SK-N-SH treated with all-trans-retinoic acid at 6 μM for 48 hours (cell line): ENCODE results near the gene USP6NL.

ENCODE experiments used
- ATAC-seq: fragments of 200-7000 bp; cut with Tn5 transposase; 3 replicates; pipeline ENCODE4 v1.9.1; 2020; ENCODE audit warnings: mild to moderate bottlenecking, moderate library complexity
- ARNTL ChIP-seq: fragments of 450-650 bp; formaldehyde crosslinking; IDR thresholded peaks from 2 replicates; pipeline ENCODE4 v1.5.0; 2020; ENCODE audit warnings: low read depth, mild to moderate bottlenecking, moderate library complexity, borderline replicate concordance
- BACH2 ChIP-seq: fragments of 250-450 bp; sonication (Bioruptor Pico); IDR thresholded peaks from 2 replicates; pipeline ENCODE4 v1.9.0; 2021; ENCODE audit warnings: mild to moderate bottlenecking, borderline replicate concordance
- CREB5 ChIP-seq: fragments of 250-450 bp; sonication (Bioruptor Pico); IDR thresholded peaks from 2 replicates; pipeline ENCODE4 v1.5.1; 2020; ENCODE audit warnings: low read depth, mild to moderate bottlenecking, moderate library complexity
- CSDC2 ChIP-seq: fragments of 250-450 bp; sonication (Bioruptor Pico); IDR thresholded peaks from 2 replicates; pipeline ENCODE4 v1.5.0; 2020; ENCODE audit warnings: mild to moderate bottlenecking, moderate library complexity
- CSRNP3 ChIP-seq: fragments of 250-450 bp; sonication (Bioruptor Pico); IDR thresholded peaks from 2 replicates; pipeline ENCODE4 v1.5.1; 2021; ENCODE audit warnings: mild to moderate bottlenecking, moderate library complexity
- ESRRG ChIP-seq: fragments of 250-450 bp; sonication (Bioruptor Pico); IDR thresholded peaks from 2 replicates; pipeline ENCODE4 v1.6.1; 2021; ENCODE audit warnings: mild to moderate bottlenecking
- GLIS3 ChIP-seq: fragments of 250-450 bp; sonication (Bioruptor Pico); IDR thresholded peaks from 2 replicates; pipeline ENCODE4 v1.5.0; 2020; ENCODE audit warnings: mild to moderate bottlenecking, moderate library complexity
- ISL1 ChIP-seq: fragments of 250-450 bp; sonication (Bioruptor Pico); IDR thresholded peaks from 2 replicates; pipeline ENCODE4 v2.1.2; 2022; ENCODE audit warnings: mild to moderate bottlenecking, moderate library complexity
- PATZ1 ChIP-seq: fragments of 250-450 bp; sonication (Bioruptor Pico); IDR thresholded peaks from 2 replicates; pipeline ENCODE4 v1.8.0; 2020; ENCODE audit warnings: mild to moderate bottlenecking, moderate library complexity, borderline replicate concordance
- POU6F1 ChIP-seq: fragments of 250-450 bp; sonication (Bioruptor Pico); IDR thresholded peaks from 2 replicates; pipeline ENCODE4 v1.8.0; 2021; ENCODE audit warnings: low read depth, mild to moderate bottlenecking, moderate library complexity, borderline replicate concordance
- PPARA ChIP-seq: fragments of 250-450 bp; sonication (Bioruptor Pico); IDR thresholded peaks from 2 replicates; pipeline ENCODE4 v1.5.0; 2020; ENCODE audit warnings: mild to moderate bottlenecking, borderline replicate concordance
- RARB ChIP-seq: fragments of 250-450 bp; sonication (Bioruptor Pico); IDR thresholded peaks from 2 replicates; pipeline ENCODE4 v1.8.0; 2021; ENCODE audit warnings: mild to moderate bottlenecking, moderate library complexity
- SNAI2 ChIP-seq: fragments of 250-450 bp; sonication (Bioruptor Pico); IDR thresholded peaks from 2 replicates; pipeline ENCODE4 v1.5.0; 2020; ENCODE audit warnings: mild to moderate bottlenecking, moderate library complexity
- TCF4 ChIP-seq: fragments of 250-450 bp; sonication (Bioruptor Pico); IDR thresholded peaks from 2 replicates; pipeline ENCODE4 v1.8.0; 2021; ENCODE audit warnings: mild to moderate bottlenecking, moderate library complexity, borderline replicate concordance
- TOX ChIP-seq: fragments of 250-450 bp; sonication (Bioruptor Pico); IDR thresholded peaks from 2 replicates; pipeline ENCODE4 v1.8.0; 2021; ENCODE audit warnings: mild to moderate bottlenecking, moderate library complexity, borderline replicate concordance
- TSHZ2 ChIP-seq: fragments of 250-450 bp; sonication (Bioruptor Pico); IDR thresholded peaks from 2 replicates; pipeline ENCODE4 v1.5.0; 2020; ENCODE audit warnings: mild to moderate bottlenecking, moderate library complexity
- ZC3H10 ChIP-seq: fragments of 250-450 bp; sonication (Bioruptor Pico); IDR thresholded peaks from 2 replicates; pipeline ENCODE4 v1.5.1; 2021; ENCODE audit warnings: mild to moderate bottlenecking, moderate library complexity
- ZFP3 ChIP-seq: fragments of 250-450 bp; sonication (Bioruptor Pico); IDR thresholded peaks from 2 replicates; pipeline ENCODE4 v1.5.0; 2020; ENCODE audit warnings: mild to moderate bottlenecking, moderate library complexity
- ZNF565 ChIP-seq: fragments of 450-650 bp; formaldehyde crosslinking; conservative IDR thresholded peaks from 2 replicates; pipeline ENCODE4 v1.5.0; 2020; ENCODE audit warnings: low read depth, mild to moderate bottlenecking, moderate library complexity
- ZNF70 ChIP-seq: fragments of 450-650 bp; formaldehyde crosslinking; IDR thresholded peaks from 2 replicates; pipeline ENCODE4 v1.5.0; 2020; ENCODE audit warnings: mild to moderate bottlenecking, moderate library complexity
- ZNF8 ChIP-seq: fragments of 450-650 bp; formaldehyde crosslinking; IDR thresholded peaks from 2 replicates; pipeline ENCODE4 v1.5.0; 2020; ENCODE audit warnings: mild to moderate bottlenecking, moderate library complexity

Gene USP6NL

GRCh38 chr10:11602358-11602757 is 9.1 kb downstream of the USP6NL start:
- no peak for ATAC-seq
- TF ChIP-seq TSHZ2 (CRISPR knock-in tag) (no peak), ZNF70 (CRISPR knock-in tag) (no peak), SNAI2 (no peak)

GRCh38 chr10:11601670-11602069 is 9.8 kb downstream of the USP6NL start:
- TF ChIP-seq GLIS3 (CRISPR knock-in tag) = no peak
- TF ChIP-seq CSRNP3 = no peak
- no peak for TF ChIP-seq TOX (CRISPR knock-in tag)
- no peak for TF ChIP-seq POU6F1
- TF ChIP-seq BACH2 (CRISPR knock-in tag) = no peak
- no peak for TF ChIP-seq ZFP3 (CRISPR knock-in tag)
- TF ChIP-seq ZNF565 = no peak
- no peak for TF ChIP-seq ZC3H10
- TF ChIP-seq PATZ1 = no peak
- no peak for TF ChIP-seq PPARA
- TF ChIP-seq ARNTL (CRISPR knock-in tag) = no peak
- no peak for TF ChIP-seq ISL1 (CRISPR knock-in tag)
- no peak for TF ChIP-seq CSDC2
- TF ChIP-seq CREB5 (CRISPR knock-in tag) = no peak
- no peak for TF ChIP-seq RARB (CRISPR knock-in tag)
- no peak for TF ChIP-seq ESRRG (CRISPR knock-in tag)
- TF ChIP-seq ZNF8 = no peak
- ATAC-seq = no peak

GRCh38 chr10:11600280-11600679 is 11.2 kb downstream of the USP6NL start:
- TF ChIP-seq ZC3H10 (no peak), SNAI2 (no peak), ZNF70 (CRISPR knock-in tag) (no peak), TCF4 (CRISPR knock-in tag) (no peak), ESRRG (CRISPR knock-in tag) (no peak), ARNTL (CRISPR knock-in tag) (no peak)
- ATAC-seq = no peak

- TF ChIP-seq ARNTL (CRISPR knock-in tag) (no peak), TSHZ2 (CRISPR knock-in tag) (no peak), CSDC2 (no peak), ZC3H10 (no peak), CREB5 (CRISPR knock-in tag) (no peak)
- no peak for ATAC-seq
These were observed 12.6 kb downstream of the USP6NL start for GRCh38 chr10:11598712-11599397.
